CMK (cell line): ENCODE data around the gene SLC1A7.

Source experiments
- DNase-seq: peaks from one replicate; pipeline ENCODE4 v3.0.0-alpha.2; 2010; ENCODE audit warnings: low read depth

The SLC1A7 gene

DNA sequence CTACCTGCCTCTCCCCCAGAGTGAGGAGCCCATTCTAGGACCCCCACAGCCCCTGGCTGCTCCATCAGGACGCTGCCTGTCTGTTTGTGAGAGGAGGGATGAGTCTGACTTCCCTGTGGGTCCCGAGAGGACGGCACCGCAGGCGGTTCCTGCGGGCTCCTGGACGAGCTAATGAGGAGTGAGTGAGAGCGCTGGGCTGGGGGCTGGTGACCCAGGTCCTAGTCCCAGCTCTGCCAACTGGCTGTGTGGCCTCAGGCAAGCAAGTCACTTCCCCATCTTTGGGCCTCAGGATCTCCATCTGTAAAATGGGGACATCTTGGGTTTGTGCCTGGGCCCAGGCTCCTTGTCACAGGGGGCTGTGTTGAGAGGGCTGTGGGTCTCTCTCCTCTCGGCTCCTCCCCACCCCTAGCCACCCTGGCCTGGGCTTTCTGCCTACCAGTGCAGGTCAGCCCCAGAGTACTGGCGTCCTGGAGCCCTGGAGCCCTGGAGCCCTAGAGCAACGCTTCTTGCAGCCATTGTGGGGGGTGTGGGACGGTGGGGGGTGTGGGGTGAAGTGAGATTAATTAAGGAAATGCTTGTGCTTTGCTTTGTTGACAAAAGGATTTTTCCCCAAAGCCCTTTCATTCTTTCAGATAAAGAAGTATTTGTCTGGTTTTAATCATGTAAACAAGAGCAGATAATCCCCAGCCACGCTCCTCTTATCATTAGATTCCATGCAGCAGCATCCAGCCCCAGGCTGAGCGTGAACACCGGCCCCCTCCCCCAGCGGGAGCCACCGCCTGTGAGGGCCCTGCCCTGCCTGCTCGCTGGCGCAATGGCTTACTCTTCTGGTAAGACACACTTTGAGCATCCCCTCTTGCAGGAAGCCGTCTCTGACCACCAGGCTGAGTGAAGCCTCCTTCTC, 26.8 kb downstream of the SLC1A7 start:
- no peak for DNase-seq

DNA sequence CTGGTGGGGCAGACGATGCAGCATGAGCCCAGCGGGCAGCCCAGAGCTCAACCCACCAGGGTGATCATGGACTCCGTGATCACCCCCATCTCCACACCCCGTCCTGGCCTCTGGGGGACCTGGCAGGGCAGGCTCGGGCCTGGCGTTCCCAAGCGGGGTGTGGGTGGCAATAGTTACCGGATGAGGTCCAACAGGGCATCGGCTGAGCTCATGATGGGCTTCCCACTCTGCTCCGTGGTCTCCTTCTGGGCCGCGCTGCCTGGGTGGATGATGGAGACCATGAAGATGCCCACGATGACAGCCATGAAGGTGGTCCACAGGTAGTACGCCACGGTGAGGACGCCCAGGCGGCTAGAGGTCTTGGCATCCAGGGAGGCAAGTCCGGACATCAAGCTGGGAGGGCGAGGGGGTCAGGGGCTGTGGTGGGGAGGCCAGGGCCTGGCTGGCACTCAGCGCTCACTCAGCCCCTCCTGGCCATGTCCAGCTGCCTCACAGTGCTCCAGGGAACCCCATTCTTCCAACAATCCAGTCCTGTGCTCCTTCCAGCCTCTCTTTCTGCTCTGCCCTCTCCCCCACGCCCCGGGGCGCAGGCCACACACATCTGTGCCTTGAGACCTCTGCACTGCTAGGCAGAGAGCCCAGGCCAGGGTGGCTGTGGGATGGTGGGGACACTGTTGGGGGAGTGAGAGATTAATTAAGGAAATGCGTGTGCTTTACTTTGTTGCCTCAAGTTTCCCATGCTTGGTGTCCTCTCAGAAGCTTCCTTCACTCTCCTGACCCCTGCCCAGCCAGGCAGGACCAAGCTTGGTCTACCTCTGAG, 27.6 kb downstream of the SLC1A7 start:
- no peak for DNase-seq

DNA sequence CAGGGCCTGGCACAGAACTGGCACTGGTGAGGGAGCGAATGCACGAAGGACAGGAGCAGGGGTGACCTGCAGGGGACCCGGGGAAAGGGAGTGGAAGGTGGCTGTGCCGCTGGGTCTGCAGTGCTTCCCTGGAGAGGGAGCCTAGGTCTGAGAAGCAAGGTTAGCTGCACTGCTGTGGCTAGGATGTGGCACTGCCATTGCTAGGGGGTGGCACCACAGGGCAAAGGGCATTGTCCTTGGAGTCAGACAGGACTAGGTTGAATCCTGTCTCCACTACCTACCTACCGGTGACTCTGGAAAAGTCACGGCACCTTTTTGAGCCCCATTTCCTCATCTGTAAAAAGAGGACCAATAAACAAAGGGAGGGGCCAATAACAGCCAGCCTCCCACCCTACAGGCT, 28.3 kb downstream of the SLC1A7 start:
- no peak for DNase-seq

DNA sequence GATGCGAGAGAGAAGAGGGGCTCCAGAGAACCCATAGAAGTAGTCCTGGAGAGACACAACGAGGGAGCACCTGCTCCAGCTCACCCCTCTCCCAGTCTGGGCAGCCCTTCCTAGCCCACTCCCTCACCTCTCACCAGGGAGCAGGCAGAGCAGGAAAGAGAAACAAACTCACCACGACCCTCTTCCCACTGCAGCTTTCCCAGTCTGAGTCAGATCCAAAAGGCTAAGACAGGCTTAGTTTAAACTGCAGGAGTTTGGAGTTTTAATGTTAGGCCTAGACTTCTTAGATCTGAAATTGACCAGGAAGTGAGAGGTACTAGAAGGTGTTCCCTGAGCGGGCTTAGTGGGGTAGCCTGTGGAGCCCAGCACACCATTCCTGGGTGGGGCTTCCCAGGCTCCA, 29.6 kb downstream of the SLC1A7 start:
- DNase-seq, result no peak

DNA sequence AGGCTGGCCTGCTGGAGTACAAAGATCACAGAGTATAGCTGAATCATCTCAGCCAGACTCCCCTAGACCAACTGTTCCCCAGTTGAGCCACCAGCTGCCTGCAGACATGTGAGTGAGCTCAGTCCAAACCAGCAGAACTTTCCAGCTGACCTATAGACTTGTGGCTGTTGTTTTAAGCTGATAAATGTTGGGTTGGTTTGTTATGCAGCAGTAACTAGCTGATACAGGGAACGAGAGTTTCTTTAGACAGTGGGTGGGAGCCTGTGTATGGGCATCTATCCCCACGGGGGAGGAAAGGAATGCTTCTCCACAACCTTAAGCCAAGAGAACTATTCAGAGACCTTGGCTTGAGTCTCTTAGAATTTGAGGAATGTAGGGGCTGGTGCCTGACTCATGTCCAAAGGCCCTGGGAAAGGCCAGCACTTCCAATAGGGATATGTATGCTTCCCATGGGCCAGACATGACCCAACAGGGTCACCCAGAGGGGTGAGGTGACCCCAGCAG, 30.1 kb downstream of the SLC1A7 start:
- DNase-seq, result no peak

DNA sequence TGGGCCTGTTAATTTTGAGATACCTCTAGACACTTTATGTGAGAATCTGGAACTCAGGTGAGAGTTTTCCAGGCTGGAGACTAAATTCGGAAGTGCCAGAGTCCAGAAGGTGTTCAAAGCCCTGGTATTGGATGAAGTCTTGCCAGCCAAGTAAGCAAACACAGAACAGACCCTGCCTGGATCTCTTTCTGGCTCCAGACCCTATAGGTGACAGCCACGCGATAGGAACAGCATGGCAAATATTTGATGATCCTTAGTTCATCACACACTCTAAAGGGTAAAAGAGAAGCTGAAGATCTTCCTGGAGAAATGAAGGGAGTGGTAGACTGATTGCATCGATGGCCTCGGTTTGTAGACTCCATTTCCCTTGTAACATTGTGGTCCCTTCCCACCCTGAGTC, 30.7 kb downstream of the SLC1A7 start:
- no peak for DNase-seq

DNA sequence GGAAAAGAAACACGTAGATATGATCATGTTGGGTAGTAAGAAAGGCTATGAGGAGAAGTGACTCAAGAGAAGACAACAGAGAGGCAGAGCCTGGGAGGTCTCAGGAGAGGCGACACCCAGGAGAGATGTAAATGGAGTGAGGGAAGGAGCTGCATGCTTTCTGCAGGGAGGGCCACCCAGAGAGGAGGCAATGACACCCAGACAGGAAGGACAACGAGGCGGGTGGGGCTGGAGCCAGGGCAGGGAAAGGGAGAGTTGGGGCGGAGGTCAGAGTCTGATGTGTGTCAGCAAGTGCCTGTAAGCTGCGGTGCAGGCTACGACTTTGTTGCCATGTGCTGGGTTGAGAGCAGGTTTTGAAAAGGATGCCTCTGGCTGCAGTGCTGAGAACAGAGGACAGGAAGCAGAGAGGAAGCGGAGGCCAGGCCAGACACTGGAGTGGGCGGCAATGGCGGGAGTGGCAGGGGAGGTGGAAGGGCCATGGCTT, 31.3 kb downstream of the SLC1A7 start:
- no peak for DNase-seq

DNA sequence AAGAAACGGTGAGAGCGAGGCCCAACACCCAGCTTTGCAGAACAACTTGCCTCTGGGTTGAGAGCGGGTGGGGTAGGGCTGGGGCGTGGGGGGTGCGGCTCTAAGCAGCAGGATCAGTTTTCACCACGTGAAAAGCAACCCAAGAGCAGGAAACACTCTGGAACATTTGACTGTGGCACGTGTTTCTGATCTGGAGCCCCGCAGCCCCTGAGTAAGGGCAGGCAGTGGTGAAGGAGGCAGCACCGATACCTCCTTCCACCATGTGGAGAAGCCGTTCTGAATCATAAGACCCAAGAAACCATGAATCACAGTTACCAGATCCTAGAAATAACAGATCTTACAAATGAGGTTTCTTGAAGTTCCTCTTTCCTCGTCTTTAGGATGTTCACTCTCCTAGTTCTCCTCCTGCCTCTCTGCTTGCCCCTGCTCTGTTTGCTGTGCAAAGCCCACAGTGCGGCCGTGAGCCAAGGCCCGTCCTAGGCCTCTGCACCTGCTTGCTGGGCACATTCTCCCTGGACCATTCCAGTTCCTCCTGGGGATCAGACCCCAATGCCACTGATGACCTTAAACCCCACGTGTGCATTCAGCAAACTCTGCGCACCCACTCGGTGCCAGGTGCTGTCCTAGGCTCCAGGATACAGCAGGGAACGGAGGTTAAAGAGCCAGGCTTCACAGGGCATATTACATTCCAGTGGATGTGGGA, 31.9 kb downstream of the SLC1A7 start:
- no peak for DNase-seq

DNA sequence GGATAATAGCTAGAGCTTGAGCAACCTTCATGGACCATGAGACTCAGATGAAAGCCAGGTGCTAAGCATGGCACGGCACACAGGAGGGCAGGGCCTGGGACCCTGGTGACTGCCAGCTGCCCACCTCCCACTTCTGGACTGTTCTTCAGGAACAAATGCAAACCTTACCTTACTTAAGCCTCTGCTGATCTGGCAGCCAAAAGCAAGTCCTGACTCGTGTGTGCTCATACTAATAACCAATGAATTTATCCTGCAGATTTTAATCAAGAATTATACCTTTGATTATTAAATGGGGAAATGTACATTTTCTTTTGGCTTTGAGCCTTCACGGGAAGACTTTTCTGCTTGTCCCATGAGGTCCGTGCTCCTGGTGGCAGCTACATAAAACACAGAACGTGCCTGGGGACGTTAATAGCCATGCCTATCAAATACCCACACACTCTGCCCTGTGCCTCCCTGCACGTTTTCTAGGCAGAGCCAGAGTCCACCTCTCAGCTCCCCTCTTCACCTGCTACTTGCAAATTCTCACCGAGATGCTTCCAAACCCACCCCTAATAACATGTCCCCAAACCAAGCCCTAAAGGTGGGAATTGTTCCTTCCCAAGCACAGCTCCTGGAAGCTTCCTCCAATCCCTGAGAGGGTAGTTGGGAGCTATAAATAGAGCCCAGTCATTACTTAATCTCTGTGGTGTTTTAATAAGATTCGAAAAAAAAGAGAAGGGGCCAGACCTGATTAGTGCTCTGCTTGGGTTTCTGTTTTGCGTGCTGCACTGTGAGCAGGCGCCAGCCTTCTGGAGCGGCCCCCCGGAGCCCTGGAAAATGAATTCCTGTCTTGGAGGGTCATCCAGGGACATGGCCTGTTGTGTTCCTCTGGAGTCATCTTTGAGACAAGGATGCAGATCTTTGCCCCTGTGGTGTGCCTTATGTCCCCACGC, 33.5 kb downstream of the SLC1A7 start:
- DNase-seq, result no peak

DNA sequence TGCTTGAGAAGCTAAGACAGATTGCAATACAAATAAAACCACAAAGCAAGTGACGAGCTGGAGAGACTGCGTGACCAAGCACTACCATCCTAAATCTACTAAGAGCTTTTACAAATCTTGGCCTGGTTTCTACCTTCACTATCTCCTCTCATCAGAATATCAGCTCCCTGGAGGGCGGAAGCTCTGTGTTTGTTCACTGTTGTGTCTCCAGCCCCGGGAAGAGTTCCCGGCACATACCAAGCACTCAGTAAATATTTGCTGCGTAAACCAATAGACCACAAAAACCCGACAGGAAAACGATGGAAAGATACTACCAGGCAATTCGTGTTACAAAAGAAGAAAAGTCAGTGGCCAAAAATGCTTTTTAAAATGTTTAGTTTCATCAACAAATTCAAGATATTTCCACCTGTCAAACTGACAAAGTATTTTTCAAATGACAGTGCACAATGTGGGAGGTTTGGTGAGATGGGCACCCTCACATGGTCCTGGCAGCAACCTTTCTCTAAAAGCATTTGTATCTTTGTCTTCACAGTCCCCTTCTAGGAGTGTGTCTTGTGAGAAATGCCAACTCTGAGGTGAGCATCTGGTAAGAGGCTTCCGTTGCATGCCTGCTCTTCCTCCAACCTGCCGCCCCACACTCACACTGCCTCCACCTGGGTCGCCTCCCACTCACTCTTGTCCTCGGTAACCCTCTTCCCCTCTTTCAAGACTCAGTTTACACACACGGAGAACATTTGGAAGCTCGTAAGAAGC, 34.7 kb downstream of the SLC1A7 start:
- no peak for DNase-seq

DNA sequence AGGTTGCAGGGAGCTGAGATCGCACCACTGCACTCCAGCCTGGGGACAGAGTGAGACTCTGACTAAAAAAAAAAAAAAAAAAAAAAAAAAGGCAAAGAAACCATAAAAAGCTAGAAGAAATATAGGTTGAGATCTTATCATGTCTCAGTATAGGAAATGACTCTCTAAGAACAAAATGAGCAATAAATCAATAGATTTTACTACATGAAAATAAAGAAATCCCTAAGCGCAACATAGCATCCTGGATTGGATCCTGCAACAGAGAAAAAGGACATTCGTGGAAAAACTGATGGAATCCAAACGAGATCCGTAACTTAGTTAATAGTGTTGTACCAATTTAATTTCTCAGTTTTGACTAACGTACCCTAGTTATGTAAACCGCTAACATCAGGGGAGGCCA, 35.3 kb downstream of the SLC1A7 start:
- no peak for DNase-seq

DNA sequence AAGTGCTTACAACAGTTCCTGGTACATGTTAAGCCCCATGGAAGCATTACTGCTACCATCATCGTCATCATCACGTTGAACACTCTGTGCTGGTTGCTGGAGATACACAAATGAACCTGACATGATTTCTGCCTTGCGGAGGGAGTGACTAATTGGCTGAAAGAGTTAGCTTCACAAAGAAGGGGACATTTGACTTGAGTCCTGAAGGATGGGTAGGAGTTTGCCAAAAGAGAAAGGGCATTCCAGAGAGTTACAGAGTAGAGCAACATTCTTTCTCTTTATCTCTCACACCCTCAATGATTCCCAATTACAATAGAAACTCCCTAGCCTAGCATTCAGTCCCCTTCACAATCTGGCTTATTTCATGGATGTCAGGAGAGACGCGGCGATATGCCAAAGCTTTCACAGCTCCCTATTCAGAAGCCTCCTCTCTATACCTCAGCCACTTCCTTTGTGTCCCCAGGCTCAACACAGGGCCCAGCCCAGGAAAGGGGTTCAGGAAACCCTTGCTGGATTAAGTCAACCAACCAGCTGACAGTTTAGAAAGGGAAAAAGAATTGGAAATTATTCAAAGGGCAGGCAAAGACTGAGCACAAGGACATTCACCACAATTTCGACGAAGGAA, 38.0 kb downstream of the SLC1A7 start:
- DNase-seq, result no peak

DNA sequence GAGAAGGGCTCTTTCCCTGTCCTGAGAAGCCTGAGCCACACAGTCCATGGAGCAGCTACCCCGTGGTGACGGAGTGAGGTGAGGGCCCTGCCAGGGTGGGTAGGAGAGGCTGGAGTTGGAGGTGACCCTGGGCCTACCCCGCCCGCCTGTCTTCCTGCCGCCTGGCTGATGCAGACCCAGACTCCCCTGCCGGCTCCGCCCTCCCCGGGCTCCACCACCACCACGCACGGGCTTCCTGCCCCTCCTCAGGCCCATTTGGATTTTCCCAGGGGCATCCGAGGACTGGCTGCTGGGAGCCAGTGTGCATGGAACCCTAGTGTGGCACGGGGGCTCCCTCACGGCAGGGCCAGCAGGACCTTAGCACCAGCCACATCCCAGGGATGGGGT, 47.9 kb downstream of the SLC1A7 start:
- no peak for DNase-seq

DNA sequence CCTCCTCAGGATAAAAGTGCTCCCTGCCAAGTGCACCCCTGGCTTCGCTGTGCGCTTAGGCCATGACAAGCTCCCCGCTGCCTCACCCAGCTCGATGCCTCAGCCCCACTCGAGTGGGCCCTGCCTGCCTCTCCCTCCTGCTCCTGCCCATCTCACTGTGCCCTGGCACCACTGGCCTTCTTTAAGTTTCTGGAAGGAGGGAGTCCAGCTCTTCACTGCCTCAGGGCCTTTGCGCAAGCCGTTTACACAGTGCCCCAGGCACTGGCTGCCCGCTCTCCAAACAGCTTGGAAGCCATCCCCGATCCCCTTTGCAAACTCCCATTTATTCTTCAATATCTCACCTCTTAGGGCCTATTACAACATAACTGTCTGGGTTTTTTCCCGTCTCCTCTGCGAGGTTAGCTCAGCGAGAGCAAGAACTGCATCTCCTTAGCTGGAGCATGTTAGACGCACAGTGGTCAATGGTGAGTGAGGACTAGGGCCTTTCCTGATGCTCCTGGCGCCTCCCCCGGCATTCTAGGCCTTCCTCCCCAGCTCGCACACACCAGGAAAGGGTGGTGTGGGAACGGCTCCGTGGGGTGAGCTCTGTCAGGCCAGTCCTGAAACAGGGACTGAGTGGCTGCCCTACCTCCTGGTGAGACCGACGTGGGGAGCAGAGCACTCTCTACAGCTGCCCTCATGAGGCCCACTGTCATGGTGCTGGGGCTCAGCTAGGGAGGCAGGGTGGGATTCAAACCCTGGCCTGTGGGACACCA, 48.5 kb downstream of the SLC1A7 start:
- DNase-seq, result no peak

DNA sequence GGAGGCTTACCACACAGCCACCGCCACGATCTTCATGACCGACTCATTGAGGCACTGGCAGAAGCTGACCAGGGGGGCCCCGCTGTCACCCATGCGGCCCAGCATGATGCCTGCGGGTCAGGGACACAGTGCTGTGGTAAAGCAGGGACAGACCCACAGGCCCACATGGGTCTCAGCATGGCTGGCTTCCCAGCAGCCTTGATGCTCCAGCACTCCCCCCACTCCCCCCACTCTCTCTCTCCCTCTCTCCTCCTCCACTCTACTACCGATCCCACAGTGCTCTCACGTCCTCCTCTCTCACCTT, 49.0 kb downstream of the SLC1A7 start:
- DNase-seq, result no peak

DNA sequence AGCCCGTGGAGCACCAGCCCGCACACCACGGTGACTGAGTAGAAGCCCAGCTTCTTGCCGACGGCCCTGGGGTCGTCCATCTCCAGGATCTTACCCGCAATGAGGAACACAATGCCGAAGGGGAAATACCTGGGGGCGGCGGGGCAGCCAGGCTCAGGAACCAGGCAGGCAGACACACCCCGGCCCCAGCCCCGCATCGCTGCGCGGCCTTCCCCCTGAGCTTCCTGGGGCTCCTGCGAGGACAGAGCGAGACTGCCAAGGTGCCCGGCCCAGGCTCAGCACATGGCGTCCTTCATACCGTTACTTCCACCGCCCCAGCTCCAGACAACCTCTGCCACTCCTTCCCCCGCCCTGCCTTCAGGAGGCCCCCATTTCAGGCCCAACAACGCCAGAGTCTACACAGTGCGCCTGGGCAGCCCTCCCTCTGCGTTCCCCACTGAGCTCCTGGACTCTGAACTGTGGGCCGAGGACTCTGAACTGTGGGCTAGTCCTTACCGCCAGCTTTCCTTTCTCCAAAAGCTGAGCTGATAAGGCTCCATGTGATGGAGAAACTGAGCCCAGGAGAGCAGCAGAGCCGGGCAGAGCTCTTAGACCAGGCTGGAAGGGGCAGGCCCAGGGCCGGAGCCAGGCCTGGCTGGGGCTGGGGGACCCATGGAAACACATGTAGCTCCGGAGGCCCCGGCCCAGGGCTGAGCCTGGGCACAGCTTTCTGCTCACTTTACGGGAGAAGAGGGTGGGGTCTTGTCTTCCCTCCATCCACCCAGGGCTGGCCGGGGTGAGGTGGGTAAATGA, 49.6 kb downstream of the SLC1A7 start:
- no peak for DNase-seq

DNA sequence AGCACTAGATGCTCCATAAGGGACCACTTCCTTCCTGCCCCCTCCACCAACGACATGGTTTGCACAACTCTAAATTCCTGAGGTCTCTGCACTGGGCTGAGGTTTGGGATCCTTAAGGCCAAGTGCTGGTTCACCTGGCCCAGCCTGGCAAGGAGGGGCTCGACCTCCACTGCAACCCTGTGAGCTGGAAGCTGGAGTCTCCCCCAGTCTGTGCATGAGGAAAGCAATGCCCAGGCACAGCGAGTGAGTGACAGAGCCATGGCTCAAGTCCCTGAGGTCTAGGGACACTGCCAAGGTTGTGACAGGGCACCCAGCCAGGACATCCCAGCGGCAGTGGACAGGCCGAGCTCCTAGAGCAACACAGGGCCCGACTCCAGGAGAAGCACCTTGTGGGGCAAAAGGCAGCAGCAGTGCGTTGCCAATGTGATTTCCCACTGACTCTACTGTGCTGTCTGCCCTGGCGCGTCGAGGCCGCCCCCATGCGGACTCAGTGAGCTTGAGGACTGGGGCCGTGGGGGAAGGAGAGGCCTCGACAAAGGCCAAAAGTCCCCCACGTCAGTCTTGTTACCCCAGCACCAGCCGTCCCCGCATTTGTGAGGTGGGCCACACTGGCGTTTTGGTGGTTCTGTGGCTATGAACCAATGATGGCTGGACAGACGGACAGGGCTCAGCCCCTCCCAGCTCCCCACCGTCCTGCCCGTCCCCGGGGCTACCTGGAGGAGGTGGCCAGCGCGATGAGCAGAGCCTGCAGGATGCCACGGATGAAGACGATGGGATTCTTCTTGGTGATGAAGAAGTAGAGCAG, 50.4 kb downstream of the SLC1A7 start:
- no peak for DNase-seq
